VCaP (cell line): ENCODE results near the gene CLOCK.

Experiments
- H3K27ac ChIP-seq: fragments of 450-650 bp; 2 replicates; pipeline ENCODE4 v1.5.1; 2017
- CTCF ChIP-seq: fragments of 450-650 bp; conservative IDR thresholded peaks from 2 replicates; pipeline ENCODE4 v1.5.1; 2017; ENCODE audit warnings: mild to moderate bottlenecking, moderate library complexity

The CLOCK gene

GRCh38 chr4:55547466-55547770 lies 709 bp upstream of the CLOCK start:
- peak overlapping the region; percentile 91 for H3K27ac ChIP-seq
- TF ChIP-seq CTCF, result no peak

- TF ChIP-seq CTCF, result no peak
- peak overlapping the region; percentile 91 for H3K27ac ChIP-seq
These were observed 278 bp downstream of the CLOCK start for GRCh38 chr4:55546506-55546755.

- TF ChIP-seq CTCF, result no peak
These were observed 836 bp downstream of the CLOCK start for GRCh38 chr4:55545641-55546505.

GRCh38 chr4:55545151-55545550 lies 1.6 kb downstream of the CLOCK start:
- TF ChIP-seq CTCF, result no peak

More at GRCh38 chr4:55545641-55546505, 836 bp downstream of the CLOCK start:
- peak overlapping the region; percentile 91 for H3K27ac ChIP-seq

GRCh38 chr4:55543858-55544257 lies 2.9 kb downstream of the CLOCK start:
- no peak for TF ChIP-seq CTCF
- H3K27ac ChIP-seq, result 0 out of 2 replicates have a peak overlapping the region, but pooled peaks have one; percentile 91

More at GRCh38 chr4:55545151-55545550, 1.6 kb downstream of the CLOCK start:
- H3K27ac ChIP-seq, result peak overlapping the region; percentile 91

GRCh38 chr4:55540271-55540670 lies 6.4 kb downstream of the CLOCK start:
- no peak overlapping the region for H3K27ac ChIP-seq
- no peak for TF ChIP-seq CTCF

GRCh38 chr4:55539658-55540057 lies 7.1 kb downstream of the CLOCK start:
- no peak overlapping the region for H3K27ac ChIP-seq
- no peak for TF ChIP-seq CTCF
